VCaP (cell line): ENCODE measurements around the gene CHEK1.

Experiments
- H3K27ac ChIP-seq: fragments of 450-650 bp; 2 replicates; pipeline ENCODE4 v1.5.1; 2017
- TF ChIP-seq, protein P1 (sequence below): fragments of 450-650 bp; conservative IDR thresholded peaks from 2 replicates; pipeline ENCODE4 v1.5.1; 2017; ENCODE audit warnings: mild to moderate bottlenecking, moderate library complexity

CHEK1 gene

DNA sequence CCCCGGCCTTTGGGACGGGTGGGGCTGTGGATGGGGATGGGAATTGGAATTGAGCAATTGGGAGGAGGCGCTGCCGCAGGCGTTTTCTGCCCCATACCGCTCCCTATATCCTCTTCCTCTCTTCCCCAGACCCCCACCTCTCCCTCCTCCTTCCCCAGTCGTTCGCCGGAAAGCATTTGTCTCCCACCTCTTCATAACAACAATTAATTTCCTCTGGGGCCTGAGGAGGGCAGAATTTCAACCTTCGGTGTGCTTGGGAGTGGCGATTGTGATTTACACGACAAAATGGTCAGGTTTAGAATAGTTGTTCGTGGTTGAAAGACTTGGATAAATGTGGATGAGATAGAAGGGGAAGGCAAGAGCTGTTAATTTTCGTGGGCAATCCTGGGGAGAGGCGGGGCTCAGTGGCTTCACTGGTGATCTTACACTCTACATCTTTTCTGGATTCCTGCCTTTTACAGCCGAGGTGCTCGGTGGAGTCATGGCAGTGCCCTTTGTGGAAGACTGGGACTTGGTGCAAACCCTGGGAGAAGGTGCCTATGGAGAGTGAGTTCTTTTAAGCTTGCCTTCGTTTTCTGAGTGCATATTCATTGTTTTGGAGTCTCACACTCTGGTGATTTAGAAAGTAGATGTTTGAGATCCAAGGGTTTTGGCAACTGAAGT is 1.5 kb downstream of the CHEK1 start:
- H3K27ac ChIP-seq = peak overlapping the region; percentile 96

DNA sequence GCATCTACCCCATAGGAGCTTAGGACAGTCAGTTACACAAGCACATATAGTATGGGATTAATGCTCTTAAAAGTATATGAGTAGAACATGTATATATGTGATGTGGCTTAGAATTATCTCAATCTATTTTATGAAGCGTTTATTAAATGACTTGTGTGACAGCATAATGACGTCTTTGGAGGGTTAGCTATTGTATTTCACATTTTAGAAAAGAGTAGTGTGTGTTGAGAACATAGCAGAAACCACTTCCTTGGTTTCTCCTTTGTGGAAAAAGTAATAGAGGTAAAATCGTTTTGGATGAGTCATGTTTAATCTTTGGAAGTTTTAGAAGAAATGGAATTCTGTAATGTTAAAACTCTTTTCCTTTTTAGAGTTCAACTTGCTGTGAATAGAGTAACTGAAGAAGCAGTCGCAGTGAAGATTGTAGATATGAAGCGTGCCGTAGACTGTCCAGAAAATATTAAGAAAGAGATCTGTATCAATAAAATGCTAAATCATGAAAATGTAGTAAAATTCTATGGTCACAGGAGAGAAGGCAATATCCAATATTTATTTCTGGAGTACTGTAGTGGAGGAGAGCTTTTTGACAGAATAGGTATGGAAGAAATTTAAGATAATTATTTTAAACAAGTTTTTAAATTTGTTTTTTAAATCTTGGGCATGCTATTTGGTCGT is 2.4 kb downstream of the CHEK1 start:
- peak overlapping the region; percentile 96 for H3K27ac ChIP-seq
- TF ChIP-seq, protein P1, sequence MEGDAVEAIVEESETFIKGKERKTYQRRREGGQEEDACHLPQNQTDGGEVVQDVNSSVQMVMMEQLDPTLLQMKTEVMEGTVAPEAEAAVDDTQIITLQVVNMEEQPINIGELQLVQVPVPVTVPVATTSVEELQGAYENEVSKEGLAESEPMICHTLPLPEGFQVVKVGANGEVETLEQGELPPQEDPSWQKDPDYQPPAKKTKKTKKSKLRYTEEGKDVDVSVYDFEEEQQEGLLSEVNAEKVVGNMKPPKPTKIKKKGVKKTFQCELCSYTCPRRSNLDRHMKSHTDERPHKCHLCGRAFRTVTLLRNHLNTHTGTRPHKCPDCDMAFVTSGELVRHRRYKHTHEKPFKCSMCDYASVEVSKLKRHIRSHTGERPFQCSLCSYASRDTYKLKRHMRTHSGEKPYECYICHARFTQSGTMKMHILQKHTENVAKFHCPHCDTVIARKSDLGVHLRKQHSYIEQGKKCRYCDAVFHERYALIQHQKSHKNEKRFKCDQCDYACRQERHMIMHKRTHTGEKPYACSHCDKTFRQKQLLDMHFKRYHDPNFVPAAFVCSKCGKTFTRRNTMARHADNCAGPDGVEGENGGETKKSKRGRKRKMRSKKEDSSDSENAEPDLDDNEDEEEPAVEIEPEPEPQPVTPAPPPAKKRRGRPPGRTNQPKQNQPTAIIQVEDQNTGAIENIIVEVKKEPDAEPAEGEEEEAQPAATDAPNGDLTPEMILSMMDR = no peak

More for the DNA sequence above, 1.5 kb downstream of the CHEK1 start:
- TF ChIP-seq, protein P1 = peak; percentile 65

DNA sequence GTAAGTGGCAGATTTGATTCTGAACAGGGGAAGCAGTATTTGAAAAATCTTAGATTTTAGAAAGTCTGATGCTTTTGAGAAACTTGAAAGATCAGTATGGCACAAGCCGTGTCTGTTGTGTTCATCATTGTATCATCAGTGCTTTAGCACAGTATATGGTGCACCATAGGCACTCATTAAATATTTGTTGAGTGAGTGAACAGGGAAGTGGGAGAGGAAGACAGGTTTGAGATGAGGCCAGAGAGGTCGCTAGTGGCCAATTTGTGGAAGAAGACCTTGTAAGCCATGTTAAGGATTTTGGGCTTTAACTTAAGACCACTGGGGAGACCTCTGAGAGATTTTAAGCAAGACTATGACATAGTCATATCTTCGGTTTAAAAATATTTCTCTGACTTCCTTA is 12.9 kb downstream of the CHEK1 start:
- TF ChIP-seq, protein P1 = no peak
- no peak overlapping the region for H3K27ac ChIP-seq

DNA sequence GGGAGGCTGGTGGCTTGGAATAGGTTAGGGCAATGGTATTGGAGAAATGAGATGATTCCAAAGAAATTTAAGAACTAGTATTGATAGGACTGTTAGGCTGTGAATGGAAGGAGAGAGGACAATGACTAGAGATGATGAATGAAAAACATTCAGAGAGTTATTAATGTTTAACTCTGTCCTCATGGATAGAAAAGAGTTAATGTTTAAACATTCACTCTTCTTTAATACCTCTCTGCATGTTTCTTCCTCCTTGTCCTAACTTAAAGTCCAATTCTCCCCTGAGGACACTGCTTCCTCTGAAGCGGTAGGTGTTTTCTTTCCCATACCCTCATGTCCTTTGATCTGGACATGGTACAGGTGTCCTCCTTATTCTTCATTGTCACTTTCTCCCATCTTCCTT is 13.4 kb downstream of the CHEK1 start:
- TF ChIP-seq, protein P1 = no peak

DNA sequence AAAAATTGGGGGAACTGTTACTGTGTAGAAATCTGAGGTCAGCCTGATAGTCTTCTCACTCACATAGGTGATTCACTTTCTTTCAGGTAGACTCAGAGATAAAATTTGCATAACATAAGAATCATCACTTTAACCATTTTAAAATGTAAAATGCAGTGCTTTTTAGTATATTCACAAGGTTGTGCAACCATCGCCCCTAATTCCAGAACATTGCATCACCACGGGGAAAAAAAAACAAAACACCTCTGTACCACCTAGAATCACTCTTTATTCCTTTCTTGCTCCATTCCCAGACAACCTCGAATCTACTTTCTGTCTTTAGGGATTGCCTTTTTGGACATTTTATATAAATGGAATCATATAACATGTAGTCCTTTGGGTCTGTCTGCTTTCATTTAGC is 20.9 kb downstream of the CHEK1 start:
- TF ChIP-seq, protein P1 = no peak
- H3K27ac ChIP-seq = no peak overlapping the region

More for the DNA sequence above, 13.4 kb downstream of the CHEK1 start:
- no peak overlapping the region for H3K27ac ChIP-seq

DNA sequence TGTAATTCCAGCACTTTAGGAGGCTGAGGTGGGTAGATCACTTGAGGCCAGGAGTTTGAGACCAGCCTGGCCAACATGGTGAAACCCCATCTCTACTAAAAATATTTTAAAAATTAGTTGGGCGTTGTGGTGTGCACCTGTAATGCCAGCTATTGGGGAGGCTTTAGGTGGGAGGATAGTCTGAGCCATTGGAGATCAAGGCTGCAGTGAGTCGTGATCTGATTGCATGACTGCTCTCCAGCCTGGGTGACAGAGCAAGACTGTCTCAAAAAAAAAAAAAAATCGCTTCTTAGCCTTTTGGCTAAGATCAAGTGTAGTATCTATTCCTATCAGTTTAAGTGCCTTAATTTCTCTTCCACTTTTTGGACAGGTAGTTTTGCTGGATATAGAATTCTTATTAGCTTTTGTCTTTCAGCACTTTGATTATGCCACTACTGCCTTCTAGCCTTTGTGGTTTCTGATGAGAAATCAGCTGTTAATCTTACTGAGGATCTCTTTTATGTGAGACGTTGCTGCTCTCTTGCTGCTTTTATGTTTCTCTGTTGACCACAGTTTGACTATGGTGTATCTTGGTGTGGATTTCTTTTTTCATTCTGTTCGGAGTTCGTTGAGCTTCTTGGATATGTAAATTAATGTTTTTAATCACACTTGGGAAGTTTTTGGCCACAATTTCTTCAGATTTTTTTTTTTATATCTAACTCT is 24.7 kb downstream of the CHEK1 start:
- TF ChIP-seq, protein P1 = no peak
- H3K27ac ChIP-seq = no peak overlapping the region

DNA sequence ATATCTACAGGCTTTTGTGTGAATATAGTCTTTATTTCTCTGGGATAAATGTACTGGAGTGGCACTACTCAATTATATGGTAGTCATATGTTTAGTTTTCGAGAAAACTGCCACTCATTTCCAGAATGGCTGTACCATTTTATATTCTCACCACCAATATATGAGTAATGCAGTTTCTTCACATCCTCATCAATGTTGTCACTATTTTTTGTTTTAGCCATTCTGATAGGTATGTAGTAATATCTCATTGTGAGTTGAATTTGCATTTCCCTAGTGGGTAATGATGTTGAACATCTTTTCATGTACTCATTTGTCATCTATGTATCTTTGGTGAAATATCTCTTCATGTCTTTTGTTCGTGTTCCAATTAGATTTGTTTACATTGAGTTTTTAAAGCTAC is 37.7 kb downstream of the CHEK1 start:
- TF ChIP-seq, protein P1 = no peak
- H3K27ac ChIP-seq = no peak overlapping the region
